ENCODE measurements around the gene PHF5A.
A peak's percentile ranks its signal among the peaks of the same experiment; 100 is the strongest.
"Not testable (repeated sequence)": the region's sequence is repeated elsewhere in the genome, so short reads cannot be mapped to it uniquely, and the experiment has no call there.

The PHF5A gene

DNA sequence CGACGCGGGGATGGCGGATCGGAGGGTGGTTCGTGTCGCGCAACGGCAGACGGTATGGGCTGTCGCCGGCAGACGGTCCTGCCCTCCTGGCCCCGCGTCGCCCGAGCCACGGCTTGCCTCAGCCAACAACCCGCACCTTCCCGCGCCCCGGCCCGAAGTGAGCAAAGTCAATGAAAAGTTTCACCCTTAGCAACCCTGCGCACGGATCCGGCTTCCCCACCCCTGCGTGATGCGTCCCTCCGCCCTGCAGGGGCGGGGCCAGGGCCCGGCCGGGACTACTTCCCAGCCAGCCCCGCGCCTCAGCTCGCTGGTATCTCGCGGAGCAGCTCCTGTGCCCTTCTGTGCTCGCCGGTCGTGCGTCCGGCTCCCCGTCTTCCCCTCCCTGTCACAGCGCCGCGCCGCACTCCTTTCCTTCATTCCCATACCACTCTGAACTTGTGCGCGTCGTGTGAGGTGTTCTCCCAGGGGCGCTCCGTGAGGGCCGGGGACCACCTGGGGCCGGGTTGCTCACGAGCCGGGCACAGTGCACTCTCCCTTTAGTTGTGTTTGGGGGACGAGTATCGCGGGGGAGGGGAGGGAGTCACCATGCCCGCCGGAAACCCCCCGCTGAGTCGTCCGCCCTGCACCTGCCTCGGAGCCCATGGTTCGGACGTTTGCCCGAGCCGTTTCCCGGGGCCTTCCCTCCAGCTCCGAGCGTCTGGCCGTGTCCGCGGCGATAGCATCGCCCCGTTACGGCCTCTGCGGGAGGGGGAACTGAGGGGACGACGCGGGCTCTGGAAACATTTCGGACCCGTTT lies 21.7 kb downstream of the PHF5A start, which contains the start of gene TOB2:
Gene TOB2 (minus strand): TSS at position 163 of the 796 bp plus-strand sequence. CDS start 9,456 bp downstream, outside the sequence.
- DNase-seq (ENCODE audit: low spot score) = peak; percentile 96

DNA sequence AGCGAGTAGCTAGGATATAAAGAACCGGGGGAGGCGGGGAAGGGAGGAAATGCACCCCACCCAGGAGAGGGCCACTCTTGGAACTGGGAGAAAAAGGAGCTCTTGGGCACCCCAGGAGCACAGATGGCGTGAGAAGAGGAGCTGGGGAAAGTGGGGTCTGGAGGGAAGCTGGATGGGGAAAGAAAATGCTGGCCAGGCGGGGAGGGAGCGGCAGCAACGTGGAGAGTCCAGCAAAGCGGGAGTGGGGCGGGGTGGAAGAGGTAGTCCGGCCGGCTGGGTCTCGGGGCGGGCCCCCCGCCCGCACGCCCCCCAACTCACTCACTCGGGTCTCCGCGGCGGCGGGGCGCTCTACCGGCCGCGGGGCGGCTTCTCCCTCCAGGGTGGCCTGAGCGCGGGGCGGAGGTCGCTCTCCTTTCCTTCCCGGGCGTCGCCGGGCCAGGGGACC lies 22.4 kb downstream of the PHF5A start:
- no peak for DNase-seq (ENCODE audit: low spot score)

DNA sequence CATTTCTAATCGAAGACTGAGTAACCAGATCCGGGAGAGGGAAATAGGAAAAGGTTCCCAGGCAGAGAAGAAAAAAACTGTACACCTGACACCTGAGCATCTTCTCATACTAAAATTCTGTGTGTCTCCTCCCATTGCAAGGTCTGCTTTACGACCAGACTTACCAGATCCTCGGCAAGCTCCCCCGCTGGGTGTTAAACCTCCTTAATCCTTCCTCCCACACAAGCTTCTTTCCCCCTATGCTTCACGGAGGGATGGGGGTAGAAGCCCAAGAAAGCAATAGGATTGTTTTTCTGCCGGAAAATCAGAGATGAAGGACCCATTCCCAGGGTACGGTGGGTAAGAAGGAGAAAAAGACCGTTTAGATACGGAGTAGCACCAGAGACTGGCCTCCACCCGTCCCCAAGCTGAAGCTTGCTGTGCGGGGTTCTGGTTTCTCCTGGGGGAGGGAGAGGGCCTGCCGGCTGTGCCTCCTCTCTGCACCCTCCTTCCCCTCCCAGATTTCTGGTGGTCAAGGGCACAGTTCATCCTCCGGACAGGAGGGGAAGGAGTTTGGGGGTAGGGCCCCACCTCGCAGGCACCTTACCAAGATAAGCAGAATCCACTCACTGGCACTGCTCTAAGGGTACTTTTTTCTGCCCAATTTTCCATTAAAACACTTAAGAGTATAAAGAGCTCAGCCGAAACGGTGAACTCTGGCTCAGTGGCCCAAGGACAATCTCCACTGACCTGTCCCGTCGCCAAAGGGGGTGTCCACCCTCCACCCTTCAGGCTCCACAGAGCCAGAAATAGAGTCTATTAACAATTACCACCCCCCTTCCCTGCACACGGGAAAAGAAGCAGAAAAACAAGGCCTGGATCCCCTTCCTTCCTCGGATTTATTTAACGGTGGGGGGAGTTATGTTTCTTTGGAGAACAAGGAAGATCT lies 23.1 kb downstream of the PHF5A start:
- DNase-seq (ENCODE audit: low spot score) = no peak

GRCh38 chr22:41444360-41445128 lies 23.9 kb downstream of the PHF5A start:
- peak; percentile 87 for DNase-seq (ENCODE audit: low spot score)

GRCh38 chr22:41442240-41442792 lies 26.2 kb downstream of the PHF5A start:
- peak; percentile 61 for DNase-seq (ENCODE audit: low spot score)

DNA sequence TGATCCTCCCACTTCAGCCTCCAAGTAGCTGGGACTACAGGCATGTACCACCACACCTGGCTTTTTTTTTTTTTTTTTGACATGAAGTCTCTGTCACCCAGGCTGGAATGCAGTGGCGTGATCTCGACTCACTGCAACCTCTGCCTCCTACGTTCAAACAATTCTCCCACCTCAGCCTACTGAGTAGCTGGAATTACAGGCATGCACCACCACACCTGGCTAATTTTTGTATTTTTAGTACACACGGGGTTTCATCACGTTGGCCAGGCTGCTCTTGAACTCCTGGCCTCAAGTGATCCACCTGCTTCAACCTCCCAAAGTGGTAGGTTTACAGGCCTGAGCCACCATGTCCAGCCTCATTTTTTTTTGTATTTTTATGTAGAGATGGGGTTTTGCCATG lies 28.0 kb downstream of the PHF5A start:
- not testable (repeated sequence) for DNase-seq (ENCODE audit: low spot score)

- DNase-seq (ENCODE audit: low spot score) = no peak
Observed at GRCh38 chr22:41437198-41437597, 31.3 kb downstream of the PHF5A start.

DNA sequence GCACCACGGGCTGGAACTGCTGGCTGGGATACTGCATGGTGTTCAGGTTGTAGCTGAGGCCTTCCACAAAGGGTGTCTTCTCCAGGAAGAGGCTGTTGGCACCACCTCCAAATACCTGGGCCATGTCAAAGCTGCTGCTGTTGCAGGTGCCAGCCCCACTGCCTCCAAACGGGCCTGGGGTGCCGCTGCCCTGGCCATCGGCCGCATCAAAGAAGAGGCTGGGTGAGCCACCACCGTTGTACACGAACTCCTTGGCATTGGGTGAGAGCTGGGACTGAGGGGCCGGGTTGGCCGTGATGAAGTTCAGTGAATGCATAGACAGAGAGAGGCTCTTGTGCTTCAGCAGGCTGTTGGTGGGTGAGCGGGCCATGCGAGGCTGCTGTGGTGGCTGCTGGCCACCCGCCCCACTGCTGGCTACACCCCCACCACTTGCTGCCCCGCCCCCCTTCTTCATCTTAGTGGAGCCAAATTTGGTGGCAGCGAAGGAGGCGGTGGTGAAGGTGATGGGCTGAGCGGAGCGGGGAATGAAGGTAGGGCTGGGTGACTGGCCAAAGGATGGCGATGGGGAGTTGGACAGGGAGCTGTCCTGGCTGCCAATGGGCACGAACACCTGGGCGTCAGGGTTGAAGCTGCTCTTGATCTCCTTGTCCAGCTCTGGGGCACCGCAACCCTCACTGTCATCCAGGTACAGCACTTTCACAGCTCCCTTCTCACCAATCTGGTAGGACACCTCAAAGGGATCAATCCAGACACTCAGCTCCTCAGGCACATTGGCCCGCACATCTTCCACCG lies 32.0 kb downstream of the PHF5A start:
- no peak for DNase-seq (ENCODE audit: low spot score)

GRCh38 chr22:41435560-41435959 lies 32.9 kb downstream of the PHF5A start:
- no peak for DNase-seq (ENCODE audit: low spot score)

DNA sequence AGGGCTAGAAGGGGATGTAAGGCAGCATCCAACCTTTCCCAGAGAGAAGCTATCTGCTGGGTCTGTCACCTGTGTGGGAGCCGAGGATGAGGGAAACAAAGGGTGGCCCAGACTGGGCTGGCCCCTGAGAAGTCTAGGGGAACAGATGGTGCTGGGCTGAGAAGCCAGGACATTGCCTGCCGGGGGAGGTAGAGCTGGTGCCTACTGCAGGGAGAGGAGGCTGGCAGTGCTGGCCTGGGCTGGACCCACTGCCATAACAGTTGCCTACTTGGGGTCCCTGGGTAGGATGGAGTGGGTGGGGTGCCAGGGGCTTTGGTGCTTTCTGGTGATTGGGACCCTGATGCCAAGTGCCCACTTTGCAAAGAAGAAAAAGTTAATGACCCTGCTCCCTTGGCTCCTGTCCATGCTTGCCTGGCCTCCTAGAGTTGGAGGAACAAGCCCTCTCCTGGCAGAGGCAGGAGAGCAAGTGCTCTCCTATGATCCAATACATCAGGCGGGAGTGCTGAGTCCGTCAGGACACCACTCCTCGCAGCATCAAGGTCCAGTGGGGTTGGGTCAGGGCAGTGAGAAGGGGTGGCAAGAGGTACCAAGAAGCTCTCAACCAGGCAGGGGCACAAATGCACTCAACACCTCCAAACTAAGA lies 34.0 kb downstream of the PHF5A start:
- not testable (repeated sequence) for DNase-seq (ENCODE audit: low spot score)

- not testable (repeated sequence) for DNase-seq (ENCODE audit: low spot score)
Observed at GRCh38 chr22:41433480-41433879, 35.0 kb downstream of the PHF5A start.

DNA sequence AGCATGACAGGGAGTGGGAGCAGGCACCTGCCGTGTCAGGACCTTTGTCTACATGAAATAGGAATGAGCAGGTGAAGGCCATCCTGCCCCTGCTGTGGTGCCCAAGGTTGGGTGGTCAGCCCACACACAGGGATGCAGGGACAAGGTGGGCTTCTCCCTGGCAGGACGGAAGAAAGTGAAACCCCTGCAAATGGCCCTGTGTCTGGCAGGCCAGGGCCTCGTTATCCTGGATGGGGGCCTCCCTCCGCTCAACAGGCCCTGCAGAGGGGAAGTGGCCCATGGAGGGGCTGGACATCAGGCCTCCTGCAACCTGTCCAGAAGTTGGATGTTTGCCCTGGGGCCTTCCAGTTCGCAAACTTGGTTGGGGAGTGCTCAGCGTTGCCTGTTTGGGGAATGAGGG lies 36.8 kb downstream of the PHF5A start:
- no peak for DNase-seq (ENCODE audit: low spot score)

GRCh38 chr22:41429951-41430332 lies 38.5 kb downstream of the PHF5A start:
- DNase-seq (ENCODE audit: low spot score) = no peak

DNA sequence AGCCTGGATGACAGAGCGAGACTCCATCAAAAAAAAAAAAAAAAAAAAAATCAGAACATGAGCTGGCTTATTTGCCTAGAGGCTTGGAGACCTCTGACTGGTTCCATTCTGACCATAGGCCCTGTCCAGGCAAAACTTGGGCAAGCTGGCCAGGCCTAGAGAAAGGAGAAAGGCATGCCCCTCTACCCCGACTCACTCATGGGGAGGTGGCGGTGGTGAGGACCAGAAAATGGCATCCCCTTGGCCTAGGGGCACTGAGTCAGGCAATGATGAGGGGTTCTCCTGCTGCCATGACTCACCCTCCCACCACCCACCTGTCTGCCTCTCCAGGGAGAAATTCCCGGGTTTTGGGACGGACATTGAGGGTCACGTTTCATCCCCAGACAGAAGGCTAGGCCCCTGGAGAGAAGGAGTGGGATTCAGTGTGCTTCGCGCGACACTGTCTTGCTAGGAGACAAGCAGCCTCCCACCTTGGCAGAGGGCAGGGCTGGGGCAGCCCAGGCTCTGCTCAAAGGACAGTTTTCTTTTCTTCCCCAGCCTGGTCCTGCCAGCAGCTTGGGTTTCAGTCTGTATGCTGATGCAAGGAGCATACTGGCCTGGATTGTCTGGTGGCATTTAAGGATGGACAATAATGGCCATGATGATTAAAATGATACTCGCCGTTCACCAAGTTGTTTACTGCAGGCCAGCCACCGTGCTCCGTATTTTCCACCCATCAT lies 39.1 kb downstream of the PHF5A start:
- no peak for DNase-seq (ENCODE audit: low spot score)

GRCh38 chr22:41425660-41426365 lies 42.7 kb downstream of the PHF5A start:
- no peak for DNase-seq (ENCODE audit: low spot score)

DNA sequence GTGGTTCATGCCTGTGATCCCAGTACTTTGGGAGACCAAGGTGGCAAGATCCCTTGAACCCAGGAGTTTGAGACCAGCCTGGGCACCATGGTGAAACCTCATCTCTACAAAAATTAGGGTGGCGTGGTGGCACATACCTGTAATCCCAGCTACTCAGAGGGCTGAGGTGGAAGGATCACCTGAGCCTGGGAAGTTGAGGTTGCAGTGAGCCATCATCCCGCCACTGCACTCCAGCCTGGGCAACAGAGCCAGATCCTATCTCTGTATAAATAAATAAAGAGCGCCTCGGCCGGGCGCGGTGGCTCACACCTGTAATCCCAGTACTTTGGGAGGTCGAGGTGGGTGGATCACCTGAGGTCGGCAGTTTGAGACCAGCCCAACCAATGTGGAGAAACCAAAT lies 49.8 kb downstream of the PHF5A start:
- DNase-seq (ENCODE audit: low spot score) = no peak

GRCh38 chr22:41417622-41418390 lies 50.7 kb downstream of the PHF5A start:
- DNase-seq (ENCODE audit: low spot score) = peak; percentile 99

- no peak for DNase-seq (ENCODE audit: low spot score)
Observed at GRCh38 chr22:41415554-41415953, 52.9 kb downstream of the PHF5A start.

All from globus pallidus (tissue), 1 donor.